Epithelial cell of esophagus (primary cell): ENCODE results near the gene RPS6KC1.
A peak's percentile ranks its signal among the peaks of the same experiment; 100 is the strongest.

Experiments
- DNase-seq: peaks from one replicate; pipeline ENCODE4 v3.0.0; 2010; ENCODE audit warnings: low read depth
- H3K4me3 ChIP-seq: 2 replicates; pipeline ENCODE4 v1.5.1; 2011; ENCODE audit warnings: mild to moderate bottlenecking, low read length, control low read depth
- CTCF ChIP-seq: IDR thresholded peaks from 2 replicates; pipeline ENCODE4 v1.5.1; 2011; ENCODE audit warnings: low read depth, mild to moderate bottlenecking, low read length, control low read depth, inconsistent platforms; ENCODE audit not compliant: insufficient read depth; ENCODE audit errors: missing control alignments

Gene RPS6KC1

GRCh38 chr1:213281640-213282301 lies 230.7 kb downstream of the RPS6KC1 start:
- DNase-seq, result no peak
- H3K4me3 ChIP-seq, result no peak overlapping the region
- TF ChIP-seq CTCF, result no peak

- no peak for DNase-seq
- TF ChIP-seq CTCF, result no peak
- H3K4me3 ChIP-seq, result no peak overlapping the region
These were observed 233.6 kb downstream of the RPS6KC1 start for GRCh38 chr1:213284626-213285025.

- no peak for DNase-seq
- TF ChIP-seq CTCF, result no peak
- H3K4me3 ChIP-seq, result no peak overlapping the region
These were observed 235.2 kb downstream of the RPS6KC1 start for GRCh38 chr1:213286235-213286634.

DNA sequence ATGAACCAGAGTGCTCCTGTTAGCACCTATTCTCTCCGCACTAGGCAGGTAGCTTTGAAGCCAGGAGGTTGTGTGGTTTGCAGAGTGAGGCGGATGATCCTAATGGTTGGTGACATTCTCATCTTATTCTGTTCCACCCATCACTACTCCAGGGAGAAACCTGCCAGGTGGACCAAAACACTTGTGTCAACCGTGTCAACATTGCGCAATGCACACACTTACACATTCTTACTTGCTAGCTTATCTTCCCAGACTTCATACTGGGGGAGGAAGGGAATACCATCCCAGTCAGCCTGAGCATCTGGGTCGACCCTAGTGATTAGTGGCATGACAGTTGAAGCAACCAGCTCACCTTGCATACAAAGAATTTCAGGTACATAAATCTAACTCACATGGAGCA lies 236.9 kb downstream of the RPS6KC1 start:
- DNase-seq, result peak; percentile 28
- TF ChIP-seq CTCF, result no peak
- no peak overlapping the region for H3K4me3 ChIP-seq

DNA sequence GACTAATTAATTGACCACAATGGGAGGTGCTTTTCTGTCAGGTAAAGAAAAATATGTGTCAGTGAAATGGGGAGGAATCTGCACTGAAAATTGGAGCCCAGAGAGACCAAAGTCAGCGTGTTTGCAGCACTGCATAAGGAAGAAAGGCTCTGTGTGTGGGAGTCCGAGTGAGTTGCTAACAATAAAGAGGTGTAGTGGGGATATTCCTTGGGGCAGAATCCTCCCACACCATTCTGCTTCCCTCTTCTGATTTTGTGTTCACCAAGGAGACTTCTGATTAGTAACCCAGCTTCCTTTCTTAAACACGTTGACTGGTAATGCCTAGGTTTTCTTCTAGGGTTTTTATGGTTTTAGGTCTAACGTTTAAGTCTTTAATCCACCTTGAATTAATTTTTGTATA lies 240.5 kb downstream of the RPS6KC1 start:
- no peak for DNase-seq
- TF ChIP-seq CTCF, result no peak
- no peak overlapping the region for H3K4me3 ChIP-seq

DNA sequence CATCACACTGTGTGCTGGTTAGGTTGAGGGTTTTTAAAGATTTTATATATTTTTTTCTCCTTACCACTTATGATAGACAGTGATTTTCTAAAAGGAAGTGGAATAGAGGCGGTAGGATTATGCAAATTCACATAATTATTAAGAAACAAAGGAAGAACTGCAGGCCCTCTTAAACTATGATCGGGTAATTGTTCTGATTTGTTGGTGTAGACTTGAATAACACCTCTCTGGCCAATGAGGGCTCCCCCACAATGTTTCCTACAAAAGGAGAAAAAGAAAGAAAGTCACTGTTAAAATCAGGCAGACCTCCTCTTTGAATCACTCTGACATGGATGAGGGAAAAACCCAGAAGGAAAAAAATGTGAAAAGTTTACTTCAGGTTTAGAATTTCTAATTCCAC lies 241.6 kb downstream of the RPS6KC1 start:
- no peak for DNase-seq
- H3K4me3 ChIP-seq, result no peak overlapping the region
- no peak for TF ChIP-seq CTCF

GRCh38 chr1:213295860-213296259 lies 244.8 kb downstream of the RPS6KC1 start:
- TF ChIP-seq CTCF, result no peak
- DNase-seq, result no peak
- H3K4me3 ChIP-seq, result no peak overlapping the region
